NT2/D1 (cell line): ENCODE data around the gene ELP5.

ENCODE experiments used
- DNase-seq: peaks from one replicate; pipeline ENCODE4 v3.0.0-alpha.2; 2011; ENCODE audit warnings: low read depth, low spot score
- H3K27me3 ChIP-seq: 2 replicates; pipeline ENCODE4 v1.6.0; 2011; ENCODE audit warnings: mild to moderate bottlenecking; ENCODE audit not compliant: insufficient read length, insufficient read depth
- H3K36me3 ChIP-seq: 2 replicates; pipeline ENCODE4 v1.6.1; 2011; ENCODE audit warnings: mild to moderate bottlenecking, low read length, mixed read lengths; ENCODE audit not compliant: insufficient read depth, insufficient read length
- H3K4me1 ChIP-seq: 2 replicates; pipeline ENCODE4 v1.5.1; 2011; ENCODE audit not compliant: insufficient read depth, insufficient read length
- H3K4me3 ChIP-seq: 2 replicates; pipeline ENCODE4 v1.5.1; 2011; ENCODE audit warnings: low read depth; ENCODE audit not compliant: insufficient read length
- H3K9ac ChIP-seq: 2 replicates; pipeline ENCODE4 v1.6.0; 2011; ENCODE audit warnings: low read depth; ENCODE audit not compliant: insufficient read length
- H3K9me3 ChIP-seq: 2 replicates; pipeline ENCODE4 v1.5.1; 2011; ENCODE audit warnings: mild to moderate bottlenecking, low read length; ENCODE audit not compliant: insufficient read depth
- SUZ12 ChIP-seq: IDR thresholded peaks from 2 replicates; pipeline ENCODE4 v1.6.1; 2011; ENCODE audit not compliant: insufficient read length, insufficient read depth; ENCODE audit errors: extremely low read depth
- YY1 ChIP-seq: IDR thresholded peaks from 2 replicates; pipeline ENCODE4 v1.6.1; 2011; ENCODE audit not compliant: insufficient read length, insufficient read depth
- ZNF274 ChIP-seq: IDR thresholded peaks from 2 replicates; pipeline ENCODE4 v1.6.1; 2011; ENCODE audit warnings: mild to moderate bottlenecking, low read depth, low read length

Gene ELP5

GRCh38 chr17:7208027-7208571 is 43.9 kb upstream of the ELP5 start:
- no peak for TF ChIP-seq ZNF274
- no peak for TF ChIP-seq YY1
- no peak for TF ChIP-seq SUZ12
- H3K4me3 ChIP-seq, result no peak overlapping the region
- H3K36me3 ChIP-seq, result peaks cover 8% of the 10 kb centered on the region
- peak overlapping the region; percentile 50 for H3K9ac ChIP-seq
- peaks cover 12% of the 10 kb centered on the region for H3K4me1 ChIP-seq
- H3K9me3 ChIP-seq, result no peaks in the 10 kb centered on the region
- H3K27me3 ChIP-seq, result no peaks in the 10 kb centered on the region
- no peak for DNase-seq

GRCh38 chr17:7208754-7209460 is 43.1 kb upstream of the ELP5 start:
- no peak for DNase-seq
- no peak for TF ChIP-seq ZNF274
- TF ChIP-seq YY1, result no peak
- TF ChIP-seq SUZ12, result no peak
- Histone ChIP-seq H3K4me1 (peaks cover 12% of the 10 kb centered on the region), H3K4me3 (no peak overlapping the region), H3K9ac (peak overlapping the region; percentile 50), H3K27me3 (no peaks in the 10 kb centered on the region), H3K36me3 (peaks cover under 1% of the 10 kb centered on the region), H3K9me3 (no peaks in the 10 kb centered on the region)

- DNase-seq, result no peak
- no peaks in the 10 kb centered on the region for H3K36me3 ChIP-seq
- peaks cover 12% of the 10 kb centered on the region for H3K4me1 ChIP-seq
- no peaks in the 10 kb centered on the region for H3K27me3 ChIP-seq
- TF ChIP-seq ZNF274, result no peak
- TF ChIP-seq YY1, result no peak
- TF ChIP-seq SUZ12, result no peak
- peak overlapping the region; percentile 50 for H3K9ac ChIP-seq
- no peaks in the 10 kb centered on the region for H3K9me3 ChIP-seq
- H3K4me3 ChIP-seq, result no peak overlapping the region
Measured at GRCh38 chr17:7211491-7212273, 40.3 kb upstream of the ELP5 start.

- H3K4me1 ChIP-seq, result peaks cover 8% of the 10 kb centered on the region
- H3K9ac ChIP-seq, result no peak overlapping the region
- no peaks in the 10 kb centered on the region for H3K9me3 ChIP-seq
- TF ChIP-seq ZNF274 (no peak), SUZ12 (no peak), YY1 (no peak)
- no peaks in the 10 kb centered on the region for H3K36me3 ChIP-seq
- DNase-seq, result peak; percentile 96
- no peak overlapping the region for H3K4me3 ChIP-seq
- no peaks in the 10 kb centered on the region for H3K27me3 ChIP-seq
Measured at GRCh38 chr17:7213895-7214299, 38.1 kb upstream of the ELP5 start.

- Histone ChIP-seq H3K4me1 (peaks cover 10% of the 10 kb centered on the region), H3K36me3 (no peaks in the 10 kb centered on the region), H3K9me3 (no peaks in the 10 kb centered on the region), H3K9ac (no peak overlapping the region), H3K4me3 (peak overlapping the region; percentile 36), H3K27me3 (no peaks in the 10 kb centered on the region)
- peak; percentile 96 for DNase-seq
- TF ChIP-seq SUZ12 (no peak), YY1 (no peak), ZNF274 (no peak)
Measured at GRCh38 chr17:7214300-7215135, 37.5 kb upstream of the ELP5 start.

- Histone ChIP-seq H3K4me3 (peak overlapping the region; percentile 20), H3K27me3 (no peaks in the 10 kb centered on the region), H3K4me1 (peaks cover 10% of the 10 kb centered on the region), H3K9ac (peak overlapping the region; percentile 37), H3K9me3 (no peaks in the 10 kb centered on the region), H3K36me3 (no peaks in the 10 kb centered on the region)
- TF ChIP-seq ZNF274 (no peak), SUZ12 (no peak), YY1 (no peak)
- DNase-seq, result no peak
Measured at GRCh38 chr17:7215136-7215638, 36.8 kb upstream of the ELP5 start.
